Endodermal cell (in vitro differentiated cells): Measurements from ENCODE around the gene MSH3. TPM values are rescaled to one million over a fixed set of nuclear protein-coding genes. Genes with fewer than 3 reads are reported as not detected.

Experiments used
- DNase-seq: peaks from one replicate; pipeline ENCODE4 v3.0.0-alpha.2; 2017
- H3K27ac ChIP-seq: 2 replicates; pipeline ENCODE4 v1.5.1; 2013; ENCODE audit warnings: mild to moderate bottlenecking, low read depth, low read length, moderate library complexity
- H3K27me3 ChIP-seq: 2 replicates; pipeline ENCODE4 v1.6.1; 2013; ENCODE audit warnings: mild to moderate bottlenecking, low read length, moderate library complexity; ENCODE audit not compliant: insufficient read depth, control insufficient read depth, poor library complexity, severe bottlenecking
- H3K36me3 ChIP-seq: 2 replicates; pipeline ENCODE4 v1.7.0; 2013; ENCODE audit warnings: mild to moderate bottlenecking, low read length, moderate library complexity; ENCODE audit not compliant: control insufficient read depth, insufficient read depth
- H3K4me1 ChIP-seq: one replicate; pipeline ENCODE4 v1.7.0; 2013; ENCODE audit warnings: low read length; ENCODE audit not compliant: control insufficient read depth, insufficient read depth
- H3K4me3 ChIP-seq: 2 replicates; pipeline ENCODE4 v1.5.1; 2013; ENCODE audit warnings: mild to moderate bottlenecking, low read length, moderate library complexity
- H3K9ac ChIP-seq: 2 replicates; pipeline ENCODE4 v1.6.1; 2013; ENCODE audit warnings: mild to moderate bottlenecking, low read length, moderate library complexity; ENCODE audit not compliant: poor library complexity, severe bottlenecking; ENCODE audit errors: extremely low read depth
- H3K9me3 ChIP-seq: 2 replicates; pipeline ENCODE4 v1.6.1; 2013; ENCODE audit warnings: mild to moderate bottlenecking, low read length, moderate library complexity; ENCODE audit not compliant: control insufficient read depth
- H3K27ac Mint-ChIP-seq: 2 replicates; pipeline ENCODE4 v1.8.0; 2020; ENCODE audit warnings: mixed read lengths
- H3K27me3 Mint-ChIP-seq: 2 replicates; pipeline ENCODE4 v1.8.0; 2021; ENCODE audit warnings: mild to moderate bottlenecking, mixed read lengths; ENCODE audit not compliant: insufficient read depth
- H3K36me3 Mint-ChIP-seq: 2 replicates; pipeline ENCODE4 v1.8.0; 2020; ENCODE audit warnings: low read depth, mixed read lengths
- H3K4me1 Mint-ChIP-seq: 2 replicates; pipeline ENCODE4 v1.8.0; 2020; ENCODE audit warnings: mixed read lengths
- H3K4me3 Mint-ChIP-seq: 2 replicates; pipeline ENCODE4 v1.8.0; 2020; ENCODE audit warnings: mild to moderate bottlenecking, moderate library complexity, mixed read lengths
- H3K9me3 Mint-ChIP-seq: 2 replicates; pipeline ENCODE4 v1.8.0; 2020; ENCODE audit warnings: mild to moderate bottlenecking, mixed read lengths
- CTCF ChIP-seq: fragments of 200-600 bp; sonication (generic); conservative IDR thresholded peaks from 2 replicates; pipeline ENCODE4 v1.5.0; 2021; ENCODE audit warnings: antibody characterized with exemption, mild to moderate bottlenecking
- WGBS, 2 experiments: methylation state at CpG; one replicate each; pipeline versions ENCODE4 v1.1.5 to v1.1.7; 2013; ENCODE audit warnings: missing lambda C conversion rate in 2 of 2, mixed read lengths in 1 of 2; ENCODE audit not compliant: insufficient coverage in 1 of 2, insufficient read length in 1 of 2; 5-methylcytosine and 5-hydroxymethylcytosine counted together
- total RNA-seq, 2 donors: library from RNA; stranded (reverse); fragmentation: NEBNext Ultra II Directional in 1 of 2; extraction: Animal tissue kit (Norgen Biotek cat#: 25700) in 1 of 2; gene quantifications; 2 replicates in 1 of 2; 3 replicates in 1 of 2; pipeline ENCODE4 v1.2.1, GENCODE V29; 2021

Gene MSH3
- total RNA-seq, 2 donors from 2014 or later = 17.3 to 25.2 TPM

- no peak overlapping the region for H3K4me3 ChIP-seq
- H3K4me3 Mint-ChIP-seq = no peak overlapping the region
- H3K27me3 ChIP-seq = no peaks in the 10 kb centered on the region
- no peak for TF ChIP-seq CTCF
- H3K4me1 Mint-ChIP-seq = no peaks in the 10 kb centered on the region
- 84 to 94% methylated on average over 3 to 4 of the region's 4 CpGs for WGBS, 2 experiments
- no peak overlapping the region for H3K27ac ChIP-seq
- H3K36me3 ChIP-seq = no peaks in the 10 kb centered on the region
- H3K27ac Mint-ChIP-seq = no peak overlapping the region
- no peaks in the 10 kb centered on the region for H3K4me1 ChIP-seq
- H3K27me3 Mint-ChIP-seq = no peaks in the 10 kb centered on the region
- H3K9ac ChIP-seq = no peak overlapping the region
- peaks cover 5% of the 10 kb centered on the region for H3K36me3 Mint-ChIP-seq
- peaks cover 5% of the 10 kb centered on the region for H3K9me3 ChIP-seq
- DNase-seq = no peak
- H3K9me3 Mint-ChIP-seq = peaks cover 7% of the 10 kb centered on the region
Observed at GRCh38 chr5:80916676-80917075, 262.2 kb downstream of the MSH3 start.

- Mint-ChIP-seq H3K27me3 (no peaks in the 10 kb centered on the region), H3K9me3 (peaks cover 3% of the 10 kb centered on the region), H3K4me1 (no peaks in the 10 kb centered on the region), H3K4me3 (no peak overlapping the region), H3K36me3 (no peaks in the 10 kb centered on the region), H3K27ac (no peak overlapping the region)
- H3K4me1 ChIP-seq = no peaks in the 10 kb centered on the region
- DNase-seq = no peak
- H3K27ac ChIP-seq = no peak overlapping the region
- 89 to 94% methylated on average over 2 to 3 of the region's 3 CpGs for WGBS, 2 experiments
- no peak overlapping the region for H3K4me3 ChIP-seq
- peaks cover 1% of the 10 kb centered on the region for H3K9me3 ChIP-seq
- H3K27me3 ChIP-seq = no peaks in the 10 kb centered on the region
- H3K9ac ChIP-seq = no peak overlapping the region
- H3K36me3 ChIP-seq = no peaks in the 10 kb centered on the region
- no peak for TF ChIP-seq CTCF
Observed at GRCh38 chr5:80917631-80918030, 263.2 kb downstream of the MSH3 start.

- no peaks in the 10 kb centered on the region for H3K9me3 ChIP-seq
- H3K4me3 ChIP-seq = no peak overlapping the region
- 81 to 93% methylated on average over 3 to 6 of the region's 6 CpGs for WGBS, 2 experiments
- H3K27me3 ChIP-seq = no peaks in the 10 kb centered on the region
- Mint-ChIP-seq H3K36me3 (no peaks in the 10 kb centered on the region), H3K9me3 (no peaks in the 10 kb centered on the region), H3K4me1 (no peaks in the 10 kb centered on the region), H3K27me3 (no peaks in the 10 kb centered on the region), H3K4me3 (no peak overlapping the region), H3K27ac (no peak overlapping the region)
- H3K27ac ChIP-seq = no peak overlapping the region
- H3K4me1 ChIP-seq = no peaks in the 10 kb centered on the region
- H3K36me3 ChIP-seq = no peaks in the 10 kb centered on the region
- no peak for DNase-seq
- TF ChIP-seq CTCF = no peak
- no peak overlapping the region for H3K9ac ChIP-seq
Observed at GRCh38 chr5:80919678-80920196, 265.3 kb downstream of the MSH3 start.
